ENCODE data around the gene ZEB1.
"Not testable (repeated sequence)": the region's sequence is repeated elsewhere in the genome, so short reads cannot be mapped to it uniquely, and the experiment has no call there.

ZEB1 gene

GRCh38 chr10:31359979-31360378, 41.0 kb downstream of the ZEB1 start:
- peak; percentile 27 for DNase-seq (ENCODE audit: low read depth)
- no peak for TF ChIP-seq CTCF (conservative IDR thresholded peaks at IDR 0.05; ENCODE audit: low read depth, low read length)
- H3K4me3 ChIP-seq (ENCODE audit: low read depth, low read length) = no peak overlapping the region

GRCh38 chr10:31361475-31361874, 42.5 kb downstream of the ZEB1 start:
- not testable (repeated sequence) for DNase-seq (ENCODE audit: low read depth); H3K4me3 ChIP-seq (ENCODE audit: low read depth, low read length)

GRCh38 chr10:31362023-31362641, 43.1 kb downstream of the ZEB1 start:
- no peak for DNase-seq (ENCODE audit: low read depth)
- TF ChIP-seq CTCF (conservative IDR thresholded peaks at IDR 0.05; ENCODE audit: low read depth, low read length) = no peak
- no peak overlapping the region for H3K4me3 ChIP-seq (ENCODE audit: low read depth, low read length)

- H3K4me3 ChIP-seq (ENCODE audit: low read depth, low read length); DNase-seq (ENCODE audit: low read depth): not testable (repeated sequence)
These were observed 44.7 kb downstream of the ZEB1 start for GRCh38 chr10:31363696-31364095.

- not testable (repeated sequence) for H3K4me3 ChIP-seq (ENCODE audit: low read depth, low read length); DNase-seq (ENCODE audit: low read depth)
These were observed 45.2 kb downstream of the ZEB1 start for GRCh38 chr10:31364238-31364637.

GRCh38 chr10:31366703-31367102, 47.7 kb downstream of the ZEB1 start:
- DNase-seq (ENCODE audit: low read depth) = no peak
- no peak for TF ChIP-seq CTCF (conservative IDR thresholded peaks at IDR 0.05; ENCODE audit: low read depth, low read length)
- H3K4me3 ChIP-seq (ENCODE audit: low read depth, low read length) = no peak overlapping the region

- TF ChIP-seq CTCF (conservative IDR thresholded peaks at IDR 0.05; ENCODE audit: low read depth, low read length) = no peak
- H3K4me3 ChIP-seq (ENCODE audit: low read depth, low read length) = no peak overlapping the region
- peak; percentile 23 for DNase-seq (ENCODE audit: low read depth)
These were observed 49.7 kb downstream of the ZEB1 start for GRCh38 chr10:31368724-31369123.

GRCh38 chr10:31372439-31372838, 53.4 kb downstream of the ZEB1 start:
- no peak for DNase-seq (ENCODE audit: low read depth)
- H3K4me3 ChIP-seq (ENCODE audit: low read depth, low read length) = no peak overlapping the region
- TF ChIP-seq CTCF (conservative IDR thresholded peaks at IDR 0.05; ENCODE audit: low read depth, low read length) = no peak

Measured in choroid plexus epithelial cell (primary cell).